Brain microvascular endothelial cell (primary cell): ENCODE results near the gene COMMD9.
A peak's percentile ranks its signal among the peaks of the same experiment; 100 is the strongest.

Source experiments
- DNase-seq: peaks from one replicate; pipeline ENCODE4 v3.0.0-alpha.2; 2020
- H3K27ac ChIP-seq: fragments of 250-450 bp; sonication (Bioruptor Pico); 2 replicates; pipeline ENCODE4 v1.5.1; 2020; ENCODE audit warnings: mild to moderate bottlenecking, moderate library complexity
- H3K27me3 ChIP-seq: fragments of 250-450 bp; sonication (Bioruptor Pico); replicated peaks from 2 replicates; pipeline ENCODE4 v1.5.1; 2020; ENCODE audit warnings: mild to moderate bottlenecking
- H3K36me3 ChIP-seq: fragments of 250-450 bp; sonication (Bioruptor Pico); replicated peaks from 2 replicates; pipeline ENCODE4 v1.5.1; 2020; ENCODE audit warnings: mild to moderate bottlenecking
- H3K4me3 ChIP-seq: 2 replicates; pipeline ENCODE4 v1.5.1; 2011; ENCODE audit warnings: low read depth, mild to moderate bottlenecking, control low read depth, low read length, moderate library complexity
- CTCF ChIP-seq: IDR thresholded peaks from 2 replicates; pipeline ENCODE4 v1.5.1; 2011; ENCODE audit warnings: low read depth, mild to moderate bottlenecking, moderate library complexity, low read length, control low read depth, inconsistent platforms; ENCODE audit errors: missing control alignments
- in situ Hi-C: cut with HindIII; loops from 2 replicates; pipeline ENCODE4 v1.10.0; 2017; ENCODE audit warnings: low sequenced_read_pairs, low pct_ligation_motif_present

COMMD9 gene

GRCh38 chr11:36261094-36261493 is 28.1 kb downstream of the COMMD9 start:
- H3K27me3 ChIP-seq, result no peaks in the 10 kb centered on the region
- H3K36me3 ChIP-seq, result no peaks in the 10 kb centered on the region
- TF ChIP-seq CTCF, result no peak
- no peak overlapping the region for H3K27ac ChIP-seq
- in situ Hi-C loops, result loop anchor here (25.0 kb wide), 1 partner anchor 649 kb away; the partner anchor contains the start of gene FJX1
- DNase-seq, result no peak
- no peak overlapping the region for H3K4me3 ChIP-seq

GRCh38 chr11:36258730-36259360 is 30.4 kb downstream of the COMMD9 start:
- Histone ChIP-seq H3K27ac (no peak overlapping the region), H3K4me3 (no peak overlapping the region), H3K27me3 (no peaks in the 10 kb centered on the region), H3K36me3 (no peaks in the 10 kb centered on the region)
- peak; percentile 69 for DNase-seq
- TF ChIP-seq CTCF, result peak; percentile 89
- in situ Hi-C loops, result loop anchor here (25.0 kb wide), 1 partner anchor 647 kb away; the partner anchor contains the start of gene FJX1

GRCh38 chr11:36257351-36257750 is 31.9 kb downstream of the COMMD9 start:
- TF ChIP-seq CTCF, result no peak
- in situ Hi-C loops, result loop anchor here (25.0 kb wide), 1 partner anchor 645 kb away; the partner anchor contains the start of gene FJX1
- Histone ChIP-seq H3K27ac (no peak overlapping the region), H3K27me3 (no peaks in the 10 kb centered on the region), H3K36me3 (no peaks in the 10 kb centered on the region), H3K4me3 (no peak overlapping the region)
- DNase-seq, result no peak

- no peak for DNase-seq
- TF ChIP-seq CTCF, result no peak
- H3K36me3 ChIP-seq, result no peaks in the 10 kb centered on the region
- no peak overlapping the region for H3K27ac ChIP-seq
- H3K4me3 ChIP-seq, result no peak overlapping the region
- in situ Hi-C loops, result loop anchor here (25.0 kb wide), 1 partner anchor 642 kb away; the partner anchor contains the start of gene FJX1
- no peaks in the 10 kb centered on the region for H3K27me3 ChIP-seq
Measured at GRCh38 chr11:36254713-36255112, 34.5 kb downstream of the COMMD9 start.

GRCh38 chr11:36253238-36253637 is 36.0 kb downstream of the COMMD9 start:
- no peaks in the 10 kb centered on the region for H3K36me3 ChIP-seq
- H3K4me3 ChIP-seq, result no peak overlapping the region
- H3K27me3 ChIP-seq, result no peaks in the 10 kb centered on the region
- TF ChIP-seq CTCF, result no peak
- no peak overlapping the region for H3K27ac ChIP-seq
- in situ Hi-C loops, result loop anchor here (25.0 kb wide), 1 partner anchor 641 kb away; the partner anchor contains the start of gene FJX1
- DNase-seq, result no peak
